GM19099 (cell line): ENCODE data around the gene FTL.

Experiments
- POLR2A ChIP-seq: IDR thresholded peaks from 3 replicates; pipeline ENCODE4 v1.6.1; 2011; ENCODE audit warnings: low read depth; ENCODE audit not compliant: insufficient read length; ENCODE audit errors: extremely low read depth

FTL gene

DNA sequence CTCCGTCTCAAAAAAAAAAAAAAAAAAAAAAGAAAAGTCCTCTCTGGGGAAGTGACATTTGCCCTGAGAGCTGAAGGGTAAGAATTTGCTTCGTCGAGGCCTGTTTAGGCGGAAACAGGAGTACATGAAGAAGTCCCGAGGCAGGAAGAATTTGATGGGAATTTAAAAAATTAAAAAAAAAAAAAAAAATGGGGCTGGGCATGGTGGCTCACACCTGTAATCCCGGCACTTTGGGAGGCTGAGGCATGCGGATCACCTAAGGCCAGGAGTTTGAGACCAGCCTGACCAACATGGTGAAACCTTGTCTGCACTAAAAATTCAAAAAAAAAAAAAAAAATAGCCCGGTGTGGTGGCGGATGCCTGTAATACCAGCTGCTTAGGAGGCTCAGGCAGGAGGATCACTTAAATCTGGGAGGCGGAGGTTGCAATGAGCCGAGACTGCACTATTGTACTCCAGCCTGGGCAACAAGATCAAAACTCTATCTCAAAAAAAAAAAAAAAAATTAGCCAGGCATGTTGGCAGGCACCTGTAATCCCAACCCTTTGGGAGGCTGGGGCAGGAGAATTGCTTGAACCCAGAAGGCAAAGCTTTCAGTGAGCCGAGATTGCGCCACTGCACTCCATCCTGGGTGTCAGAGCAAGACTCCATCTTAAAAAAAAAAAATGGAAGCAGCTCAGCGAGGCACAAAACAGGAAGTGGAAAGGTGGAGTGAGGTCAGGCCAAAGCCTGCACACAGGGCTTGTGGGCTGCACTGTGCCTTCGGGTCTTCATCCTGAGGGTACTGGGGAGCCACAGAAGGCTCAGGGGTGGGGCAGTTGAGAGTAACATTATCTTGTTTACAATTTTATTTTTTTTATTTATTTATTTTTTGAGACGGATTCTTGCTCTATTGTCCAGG is 5.5 kb upstream of the FTL start:
- no peak for TF ChIP-seq POLR2A

DNA sequence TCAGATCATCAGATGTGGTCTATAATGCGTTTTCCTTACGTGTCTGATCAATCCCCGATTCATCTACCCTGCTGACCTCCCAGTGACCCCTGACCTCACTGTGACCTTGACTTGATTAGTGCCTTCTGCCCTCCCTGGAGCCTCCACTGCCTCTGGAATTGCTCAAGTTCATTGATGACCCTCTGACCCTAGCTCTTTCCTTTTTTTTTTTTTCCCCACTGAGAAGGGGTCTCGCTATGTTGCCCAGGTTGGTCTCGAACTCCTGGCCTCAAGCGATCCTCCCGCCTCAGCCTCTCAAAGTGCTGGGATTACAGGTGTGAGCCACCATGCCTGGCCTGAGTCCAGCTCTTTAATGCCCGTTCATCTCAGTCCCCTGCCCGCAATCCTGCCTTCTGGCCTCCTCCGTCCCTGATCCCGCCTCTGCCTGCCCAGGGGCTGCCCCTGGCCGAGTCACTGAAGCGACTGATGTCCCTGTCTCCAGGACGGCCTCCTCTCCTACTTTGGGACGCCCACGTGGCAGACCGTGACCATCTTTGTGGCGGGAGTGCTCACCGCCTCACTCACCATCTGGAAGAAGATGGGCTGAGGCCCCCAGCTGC is 4.0 kb upstream of the FTL start:
- TF ChIP-seq POLR2A: no peak

- TF ChIP-seq POLR2A: no peak
These were observed 3.5 kb upstream of the FTL start for GRCh38 chr19:48961673-48962028.

DNA sequence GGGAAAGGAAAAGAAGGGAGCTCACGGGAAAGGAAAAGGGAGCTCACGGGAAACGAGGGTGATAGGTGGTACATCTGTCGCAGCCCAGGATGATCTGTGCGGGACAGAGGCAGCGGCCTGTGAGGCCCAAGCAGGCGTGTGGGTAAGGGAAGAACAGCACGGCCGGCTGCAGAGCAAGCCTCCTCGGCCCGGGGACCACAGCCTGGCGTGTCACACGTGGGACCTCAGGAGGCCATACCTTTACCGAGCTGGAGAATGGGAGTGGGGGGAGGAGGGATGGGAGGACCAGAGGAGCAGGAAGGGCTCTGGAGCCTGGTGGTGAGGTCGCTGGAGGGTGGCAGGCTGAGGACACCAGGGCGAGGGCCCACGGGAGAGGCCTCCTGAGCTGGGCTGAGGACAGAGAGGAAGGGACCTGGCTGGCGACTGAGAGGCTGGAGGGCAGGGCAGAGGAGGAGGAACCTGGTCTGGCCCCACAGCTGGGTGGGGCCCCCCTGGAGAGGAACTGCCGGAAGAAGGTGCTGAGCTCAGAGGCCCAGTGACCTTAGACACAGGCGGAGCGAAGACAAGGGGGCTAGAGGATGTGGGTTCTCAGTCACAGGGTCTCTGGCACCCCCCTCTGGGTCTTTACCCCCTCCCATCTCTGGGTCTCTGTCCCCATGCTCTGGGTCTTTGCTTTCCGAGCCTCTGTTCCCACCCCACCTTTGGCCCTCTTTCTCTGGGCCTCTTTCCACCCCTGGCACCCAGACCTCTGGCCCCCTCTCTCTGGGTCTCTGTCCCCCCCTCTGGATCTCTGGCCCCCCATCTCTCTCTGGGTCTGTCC is 2.9 kb upstream of the FTL start:
- TF ChIP-seq POLR2A: peak; percentile 85

- no peak for TF ChIP-seq POLR2A
These were observed 2.3 kb upstream of the FTL start for GRCh38 chr19:48962849-48963165.

- TF ChIP-seq POLR2A: peak; percentile 66
These were observed 1.5 kb upstream of the FTL start for GRCh38 chr19:48963371-48964204.

DNA sequence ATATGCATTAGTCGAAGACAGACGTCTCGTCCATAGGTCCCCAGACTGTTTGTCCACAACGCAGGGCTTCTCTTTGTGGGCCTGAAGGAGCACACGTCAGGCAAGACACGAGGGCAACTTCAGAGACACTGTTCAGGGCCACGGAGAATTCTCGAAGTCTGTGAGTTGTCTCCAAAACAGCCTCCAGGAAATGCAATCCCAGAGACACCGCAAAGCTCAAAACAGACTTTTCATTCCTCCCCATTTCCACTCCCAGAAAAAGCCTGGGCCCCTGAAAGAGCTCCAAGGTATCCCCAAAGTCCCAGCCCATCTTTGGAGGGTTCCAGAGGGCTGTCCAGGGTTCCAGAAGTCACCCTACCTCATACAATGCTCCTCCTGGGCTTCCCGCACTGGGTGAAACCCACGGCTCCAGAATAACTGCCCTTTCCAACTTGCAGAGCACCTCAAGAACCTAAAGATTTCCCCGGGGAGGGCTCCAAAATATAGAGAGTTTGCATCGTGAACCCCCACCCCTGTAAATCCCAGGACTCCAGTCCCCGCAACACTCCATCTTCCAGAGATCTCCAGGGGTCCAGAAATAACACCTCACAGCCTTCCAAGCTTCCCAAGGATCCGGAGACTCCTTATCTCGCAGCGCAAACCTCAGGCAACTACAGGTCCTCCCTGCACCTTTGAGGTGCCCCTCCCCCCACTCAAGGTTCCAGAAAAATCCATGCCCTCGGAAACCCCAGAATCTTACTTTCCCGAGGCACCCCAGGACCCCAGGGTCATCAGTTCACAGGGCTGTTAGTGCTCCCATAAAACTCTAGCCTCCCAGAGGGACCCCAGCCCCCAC is 687 bp upstream of the FTL start:
- no peak for TF ChIP-seq POLR2A

GRCh38 chr19:48965806-48966540 is 864 bp downstream of the FTL start:
- peak; percentile 13 for TF ChIP-seq POLR2A

GRCh38 chr19:48966541-48967345 is 1.6 kb downstream of the FTL start:
- peak; percentile 38 for TF ChIP-seq POLR2A

DNA sequence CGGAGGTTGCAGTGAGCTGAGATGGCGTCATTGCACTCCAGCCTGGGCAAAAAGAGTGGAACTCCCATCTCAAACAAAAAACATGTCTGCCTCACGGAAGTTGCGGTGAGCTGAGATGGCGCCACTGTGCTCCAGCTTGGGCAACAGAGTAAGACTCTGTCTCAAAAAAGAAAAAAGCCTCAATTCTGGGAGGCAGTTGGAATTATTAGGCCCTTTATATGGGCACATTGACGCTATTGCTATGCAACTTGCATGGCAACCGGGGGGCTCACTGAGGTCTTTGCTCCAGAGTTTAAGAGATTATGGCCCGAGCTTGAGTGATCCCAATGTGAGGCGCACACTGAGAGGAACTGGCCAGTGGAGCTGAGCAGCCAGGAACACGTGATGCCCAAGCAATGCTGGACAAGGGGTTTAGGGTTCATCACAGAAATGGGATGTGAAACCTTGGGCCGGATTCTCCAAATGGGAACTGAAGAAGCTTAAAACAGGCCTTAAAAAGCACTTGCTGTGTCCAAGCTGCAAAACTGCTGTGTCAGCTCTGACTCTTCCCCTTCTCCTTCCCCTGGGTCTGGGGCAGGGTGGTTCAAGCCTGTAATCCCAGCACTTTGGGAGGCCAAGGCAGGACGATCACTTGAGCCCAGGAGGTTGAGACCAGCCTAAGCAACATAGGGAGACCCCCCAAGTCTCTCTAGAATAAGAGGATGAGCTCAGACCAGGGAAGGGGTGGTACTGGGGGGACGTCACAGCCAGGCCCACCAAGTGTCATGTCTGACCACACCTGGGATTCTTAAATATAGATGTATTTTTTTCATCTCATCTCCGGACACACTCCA is 2.5 kb downstream of the FTL start:
- TF ChIP-seq POLR2A: peak; percentile 57

DNA sequence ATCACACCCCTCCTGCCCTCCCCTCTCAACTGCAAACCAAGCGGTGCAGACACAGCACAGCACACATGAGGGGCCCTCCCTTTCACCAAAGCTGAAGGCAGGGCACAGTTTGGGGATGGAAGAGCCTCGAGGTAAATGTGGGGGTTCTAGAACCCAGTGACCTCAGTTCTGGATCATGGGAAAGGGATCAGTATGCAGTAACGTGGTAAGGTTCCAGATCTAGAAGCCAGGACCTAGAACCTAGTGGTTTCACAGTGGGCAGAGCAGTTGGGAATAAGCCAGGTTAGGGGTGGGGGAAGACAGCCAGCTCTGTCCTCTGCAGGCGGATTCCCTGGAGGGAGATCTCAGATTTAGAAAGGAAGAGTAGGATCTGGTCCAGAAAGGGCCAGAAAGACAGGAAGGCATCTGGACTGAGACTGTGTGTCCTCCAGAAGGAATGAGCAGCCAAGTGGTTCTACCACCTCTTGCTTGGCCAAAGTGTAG is 3.1 kb downstream of the FTL start:
- TF ChIP-seq POLR2A: no peak

- no peak for TF ChIP-seq POLR2A
These were observed 3.7 kb downstream of the FTL start for GRCh38 chr19:48968813-48969218.
